HG02623 (cell line): ENCODE data around the gene PSMD4.

Source experiments
- ATAC-seq: cut with Tn5 transposase; IDR thresholded peaks from one replicate; pipeline ENCODE4 v1.9.1; 2021; ENCODE audit warnings: moderate library complexity; ENCODE audit not compliant: unreplicated experiment

Gene PSMD4

DNA sequence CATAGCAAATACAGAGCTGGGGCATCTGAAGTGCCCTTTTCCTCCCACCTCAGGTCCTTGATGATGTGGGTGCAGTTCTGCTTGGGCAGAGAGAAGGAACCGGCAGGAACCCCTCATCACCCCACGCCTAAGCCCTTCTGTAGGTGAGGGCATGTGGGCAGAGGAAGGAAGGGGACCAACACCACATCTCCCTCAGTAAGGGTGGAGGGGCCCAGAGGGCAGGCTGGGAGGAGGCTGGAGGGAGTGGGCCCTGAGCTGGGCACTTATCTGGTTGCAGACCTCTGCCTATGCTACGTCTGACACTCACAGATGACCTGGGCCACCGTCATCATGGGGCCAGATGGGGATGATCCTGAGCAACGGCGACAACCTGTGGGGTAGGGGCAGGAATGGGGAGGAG is 38.6 kb downstream of the PSMD4 start:
- no peak for ATAC-seq

DNA sequence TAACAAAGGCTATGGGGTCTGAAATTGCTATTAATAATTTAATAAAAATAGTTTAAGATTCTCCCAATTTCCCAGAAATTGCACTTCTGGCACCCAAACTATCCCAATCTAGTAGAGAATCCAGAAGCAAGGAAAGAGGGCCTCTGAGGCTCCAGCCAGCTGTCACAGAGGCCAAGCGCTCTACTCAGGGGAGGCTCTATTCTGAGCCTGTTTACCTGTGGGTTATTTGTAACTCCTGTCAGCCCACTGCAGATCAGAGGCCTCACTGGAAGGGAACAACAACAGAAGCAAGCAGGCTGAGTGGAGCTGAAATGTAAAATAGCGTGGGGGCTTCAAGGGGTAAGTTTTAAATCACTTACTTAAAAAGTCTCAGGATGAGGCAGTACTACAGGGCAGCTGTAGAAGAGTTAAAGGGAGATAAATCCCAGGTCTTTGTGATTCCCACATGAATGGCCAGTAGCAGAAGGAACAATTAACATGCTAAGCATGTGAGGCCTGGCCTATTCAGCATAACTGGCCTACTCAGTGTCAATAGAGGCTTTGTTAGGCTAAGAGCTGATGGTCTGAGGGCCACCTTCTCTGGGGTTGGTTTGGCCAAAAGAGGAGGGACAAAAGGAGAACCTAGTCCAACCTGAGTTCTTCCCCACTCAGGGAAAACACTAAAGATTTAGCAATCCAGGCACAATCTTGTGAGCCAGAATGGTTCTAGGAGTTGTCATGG is 40.4 kb downstream of the PSMD4 start:
- ATAC-seq = no peak

DNA sequence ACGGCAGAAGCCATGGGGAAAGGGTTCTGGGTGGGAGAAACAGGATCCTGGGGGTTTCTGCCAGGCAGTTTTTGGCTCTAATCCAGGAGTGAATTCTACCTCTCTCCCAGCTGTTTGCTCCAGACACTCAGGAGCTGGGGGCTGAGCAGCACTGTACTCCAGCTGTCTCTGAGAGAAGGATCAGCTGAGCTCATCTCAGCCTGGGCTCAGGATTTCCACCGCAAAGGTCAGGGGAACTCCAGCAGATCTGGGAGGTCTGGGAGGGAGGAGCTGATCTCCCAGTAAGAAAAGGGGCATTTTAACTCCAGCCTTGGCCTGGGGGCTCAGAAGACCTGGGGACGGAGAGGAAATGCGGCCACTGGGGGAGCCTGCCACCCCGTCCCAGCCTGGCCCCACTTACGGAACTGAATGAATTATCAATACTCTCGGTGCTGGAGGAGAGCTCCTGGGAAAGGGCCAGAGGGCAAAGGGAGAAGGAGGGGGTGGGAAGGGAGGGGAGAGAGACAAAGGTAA is 55.3 kb downstream of the PSMD4 start:
- no peak for ATAC-seq

DNA sequence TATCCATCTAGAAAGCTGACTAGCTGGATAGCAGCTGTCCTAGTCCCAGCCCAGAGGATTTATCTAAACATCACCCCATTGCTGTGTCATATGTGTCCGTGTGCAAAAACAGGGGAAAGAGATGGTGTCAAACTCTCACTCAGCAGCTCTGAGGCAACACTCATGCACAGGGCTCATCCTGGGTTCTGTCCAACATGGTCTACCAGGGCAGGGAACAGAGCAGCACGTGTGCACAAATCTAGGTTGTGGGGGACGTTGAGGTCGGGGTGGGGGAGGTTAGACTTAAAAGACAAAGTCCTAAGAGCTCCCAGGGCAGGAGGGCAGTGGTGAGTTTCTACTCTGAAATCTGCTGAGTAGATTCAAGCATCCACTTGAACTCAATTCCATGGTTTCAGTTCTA is 56.5 kb downstream of the PSMD4 start:
- ATAC-seq = no peak

DNA sequence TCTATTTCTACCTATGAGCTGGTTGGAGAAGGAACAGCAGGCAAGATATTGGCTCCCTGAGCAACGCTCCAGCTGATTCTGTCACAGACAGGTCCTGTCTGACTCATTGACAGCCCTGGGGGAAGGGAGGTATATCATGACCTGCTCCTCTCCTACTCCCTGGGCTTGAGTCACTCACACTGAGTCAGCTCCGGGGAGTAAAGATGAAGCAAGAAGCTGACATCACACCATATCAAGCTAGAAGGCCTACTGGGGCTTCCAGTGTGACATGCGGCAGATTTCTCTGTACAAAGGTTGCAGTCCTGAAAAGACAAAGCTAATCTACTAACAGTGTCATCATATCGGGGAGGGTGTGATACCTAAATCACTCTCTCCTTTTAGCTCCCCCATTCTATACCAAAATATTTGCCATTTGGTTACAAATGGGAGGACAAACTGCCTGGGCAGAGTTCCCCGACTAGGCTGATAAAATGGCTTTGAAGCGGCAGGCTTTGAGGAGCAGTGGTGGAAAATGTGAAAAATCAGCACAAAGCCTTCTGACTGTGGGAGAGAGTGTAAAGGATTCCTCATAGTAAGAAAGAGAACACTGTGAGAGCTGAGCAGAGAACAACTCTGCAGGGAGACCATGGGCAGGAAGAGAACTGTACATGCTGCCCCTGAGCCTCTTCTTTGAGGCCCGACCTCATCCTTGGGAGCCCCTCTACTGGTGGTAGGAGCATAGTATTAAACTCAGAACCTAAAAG is 57.2 kb downstream of the PSMD4 start:
- ATAC-seq = no peak

DNA sequence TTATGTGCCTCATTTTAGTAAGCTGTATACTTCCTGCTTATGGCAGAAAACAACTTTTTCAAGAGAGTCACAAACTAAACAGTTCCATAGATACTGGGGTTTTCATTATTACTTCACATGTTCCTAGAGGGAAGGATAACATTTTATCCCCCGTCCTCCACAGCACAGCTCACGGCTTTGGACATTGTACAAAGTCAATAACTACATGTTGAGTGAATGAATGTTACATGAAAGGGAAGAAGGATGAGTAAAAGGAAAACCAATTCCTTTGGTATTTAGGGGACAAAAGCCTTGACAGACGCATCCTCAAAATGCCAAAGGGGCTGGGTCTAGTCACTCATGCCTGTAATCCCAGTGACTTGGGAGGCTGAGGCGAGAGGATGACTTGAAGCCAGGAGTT is 57.9 kb downstream of the PSMD4 start:
- ATAC-seq = no peak

DNA sequence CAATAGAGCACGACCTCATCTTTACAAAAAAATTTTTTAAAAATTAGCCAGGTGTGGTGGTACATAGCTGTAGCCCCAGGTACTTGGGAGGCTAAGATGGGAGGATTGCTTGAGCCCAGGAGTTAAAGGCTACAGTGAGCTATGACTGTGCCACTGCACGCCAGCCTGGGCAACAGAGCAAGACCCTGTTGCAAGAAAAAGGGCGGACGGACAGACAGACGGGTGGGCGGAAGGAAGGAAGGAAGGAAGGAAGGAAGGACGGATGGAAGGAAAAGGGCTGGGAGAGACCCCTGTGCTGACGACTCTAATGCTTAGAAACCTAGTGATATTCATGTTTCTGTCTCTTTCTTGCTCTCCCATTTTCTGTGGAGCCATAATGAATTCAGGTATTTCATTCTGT is 58.3 kb downstream of the PSMD4 start:
- no peak for ATAC-seq

DNA sequence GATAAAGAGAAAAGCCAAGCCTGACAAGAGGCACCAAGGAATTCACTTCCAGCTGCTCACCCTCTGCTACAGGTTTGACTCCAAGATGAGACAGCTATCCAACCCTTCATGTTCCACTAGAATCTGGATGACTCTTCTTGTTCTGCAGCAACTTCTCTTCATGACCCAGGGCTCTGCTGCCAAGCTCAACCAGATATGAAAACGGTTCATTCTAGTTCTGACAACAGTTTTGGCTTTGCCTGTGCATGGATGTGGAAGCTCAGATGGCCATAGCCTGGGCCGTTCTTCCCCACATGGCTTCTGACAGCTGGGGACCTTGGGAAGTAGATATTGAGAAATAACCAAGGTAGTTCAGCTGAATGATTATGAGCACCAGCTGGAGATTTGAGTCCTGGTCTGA is 59.0 kb downstream of the PSMD4 start:
- no peak for ATAC-seq

DNA sequence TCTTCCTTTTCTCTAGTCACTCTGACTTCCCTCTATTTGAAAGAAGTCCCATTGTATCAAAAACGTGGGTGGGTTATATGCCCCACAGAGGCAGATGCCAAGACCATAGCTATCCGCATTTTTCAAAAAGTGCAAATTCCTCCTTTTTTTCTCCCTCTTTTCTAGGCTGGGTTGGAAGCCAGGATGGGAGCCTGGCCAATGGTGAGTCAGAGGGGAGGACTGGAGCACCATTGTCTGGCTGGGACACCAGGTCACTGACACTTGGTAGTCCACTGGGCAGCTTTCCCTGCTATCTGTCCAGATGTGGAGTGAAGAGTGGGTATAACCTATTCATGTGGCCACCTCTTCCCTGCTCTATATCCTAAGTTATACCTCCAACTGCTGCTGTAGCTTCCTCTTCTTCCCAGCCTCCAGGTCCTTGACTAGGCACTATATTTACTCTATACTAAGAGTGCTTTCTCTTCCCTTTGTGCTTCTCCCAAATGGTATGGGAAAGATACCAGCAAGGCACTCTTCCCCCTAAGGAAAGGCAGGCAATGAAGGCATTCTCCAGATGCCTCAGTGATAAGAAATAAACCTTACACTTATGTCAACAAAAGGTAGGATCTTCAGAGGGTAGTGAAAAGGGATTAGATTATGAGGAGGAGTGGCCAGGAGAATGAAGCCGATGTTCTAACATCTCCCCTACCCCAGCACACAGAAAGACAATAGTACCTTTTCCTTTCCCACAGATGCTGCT is 59.8 kb downstream of the PSMD4 start:
- no peak for ATAC-seq

DNA sequence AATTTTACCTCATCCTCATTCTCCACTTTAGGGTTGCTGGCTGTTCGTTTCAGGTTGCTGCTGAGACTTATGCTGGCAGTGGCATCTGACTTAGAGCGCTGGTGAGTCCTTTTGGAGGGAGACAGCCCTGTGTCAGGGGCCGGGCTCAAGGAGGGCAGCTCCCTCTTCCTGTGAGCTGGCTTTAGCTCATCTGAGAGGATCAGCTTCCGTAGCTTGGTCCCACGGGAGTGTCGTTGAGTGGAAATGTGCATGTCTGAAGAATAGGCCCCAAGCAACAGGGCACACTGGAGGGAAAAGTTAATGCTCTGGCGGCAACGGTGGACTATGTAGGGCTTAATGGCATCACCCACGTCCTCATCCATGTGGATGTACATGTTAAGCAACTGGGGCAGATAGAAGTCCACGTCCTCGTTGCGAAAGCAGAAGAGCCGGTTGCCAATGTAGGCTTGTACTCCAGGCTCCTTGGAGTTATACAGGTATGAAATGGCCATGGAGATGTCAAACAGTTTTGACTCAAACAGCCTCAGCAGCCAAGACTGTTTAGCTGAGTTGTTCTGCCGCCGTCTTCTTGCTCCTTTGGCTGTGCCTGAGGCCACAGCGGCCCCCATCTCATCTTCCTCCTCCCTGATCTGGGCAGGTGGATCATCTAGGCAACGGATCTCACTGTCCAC is 61.2 kb downstream of the PSMD4 start:
- no peak for ATAC-seq
